BLaER1 treated with 17β-estradiol and CSF1 and Interleukin-3, amounts not matched to agents 10 nM and 100 nM (cell line): ENCODE results near the gene SOWAHD.
"Not testable (repeated sequence)": the region's sequence is repeated elsewhere in the genome, so short reads cannot be mapped to it uniquely, and the experiment has no call there.

Experiments
- H3K27ac ChIP-seq, 11 experiments: shearing (Covaris generic); formaldehyde crosslinking; 2 replicates each; pipeline ENCODE4 v1.8.1; 2022
- H3K27me3 ChIP-seq, 11 experiments: shearing (Covaris generic); formaldehyde crosslinking; 2 replicates each; pipeline ENCODE4 v1.8.1; 2022
- H3K36me3 ChIP-seq, 11 experiments: shearing (Covaris generic); formaldehyde crosslinking; 2 replicates each; pipeline ENCODE4 v1.8.1; 2022
- H3K4me1 ChIP-seq, 10 experiments: shearing (Covaris generic); formaldehyde crosslinking; 2 replicates each; pipeline ENCODE4 v1.8.1; 2022
- H3K4me2 ChIP-seq, 11 experiments: shearing (Covaris generic); formaldehyde crosslinking; 2 replicates each; pipeline ENCODE4 v1.8.1; 2022
- H3K4me3 ChIP-seq, 10 experiments: shearing (Covaris generic); formaldehyde crosslinking; 2 replicates each; pipeline ENCODE4 v1.8.1; 2022
- H3K9ac ChIP-seq, 11 experiments: shearing (Covaris generic); formaldehyde crosslinking; 2 replicates each; pipeline ENCODE4 v1.8.1; 2022
- H3K9me3 ChIP-seq, 11 experiments: shearing (Covaris generic); formaldehyde crosslinking; replicated peaks in 1 of 11; 2 replicates each; pipeline ENCODE4 v1.8.1; 2022
- H4K20me1 ChIP-seq, 11 experiments: shearing (Covaris generic); formaldehyde crosslinking; 2 replicates each; pipeline ENCODE4 v1.8.1; 2022
- Cebpa-rat ChIP-seq, 11 experiments: shearing (Covaris generic); IDR thresholded peaks; 2 replicates each; pipeline ENCODE4 v1.8.1; 2022

The SOWAHD gene

GRCh38 chrX:119790977-119791436, 32.6 kb downstream of the SOWAHD start:
- H3K27ac ChIP-seq = peak overlapping the region; percentile 74 to 96 (median 94)
- TF ChIP-seq Cebpa-rat (IDR thresholded peaks at IDR 0.05) = no peak

GRCh38 chrX:119791437-119792231, 33.2 kb downstream of the SOWAHD start, which contains the start of gene RPL39:
Gene RPL39, minus strand, starts transcription at chrX:119791630. Its CDS starts 54 bp downstream, at chrX:119791576.
- peak within 1 kb of the TSS; percentile 74 to 96 (median 94) for H3K27ac ChIP-seq
- H3K4me3 ChIP-seq = peak within 1 kb of the TSS; percentile 74 to 87 (median 80)
- peak within 1 kb of the TSS; percentile 73 to 92 (median 80) for H3K4me2 ChIP-seq
- peak within 1 kb of the TSS; percentile 91 to 98 (median 95) for H3K9ac ChIP-seq
- H4K20me1 ChIP-seq = peaks cover 41 to 47% (median 45%) of the 10 kb centered on the region in 11 experiments
- TF ChIP-seq Cebpa-rat (IDR thresholded peaks at IDR 0.05) = no peak
- peaks cover 0 to 15% (median 11%) of the 10 kb centered on the region in 11 experiments; a peak in 16 of 22 replicates for H3K9me3 ChIP-seq
- H3K36me3 ChIP-seq = peaks cover 35 to 41% (median 37%) of the 10 kb centered on the region in 11 experiments
- H3K4me1 ChIP-seq = peaks cover 38 to 51% (median 43%) of the 10 kb centered on the region in 10 experiments
- no peaks in the 10 kb centered on the region for H3K27me3 ChIP-seq

More at GRCh38 chrX:119790977-119791436, 32.6 kb downstream of the SOWAHD start:
- Histone ChIP-seq H3K27me3 (no peaks in the 10 kb centered on the region), H3K9ac (peak overlapping the region; percentile 91 to 98 (median 95)), H3K4me2 (peak overlapping the region; percentile 73 to 92 (median 80); a peak in 19 of 22 replicates), H3K4me1 (peaks cover 38 to 51% (median 43%) of the 10 kb centered on the region in 10 experiments), H3K4me3 (peak overlapping the region; percentile 74 to 87 (median 80)), H4K20me1 (peaks cover 46 to 54% (median 51%) of the 10 kb centered on the region in 11 experiments), H3K36me3 (peaks cover 39 to 47% (median 41%) of the 10 kb centered on the region in 11 experiments), H3K9me3 (peaks cover 0 to 15% (median 11%) of the 10 kb centered on the region in 11 experiments; a peak in 16 of 22 replicates)

- no peaks in the 10 kb centered on the region for H3K27me3 ChIP-seq
- peaks cover 8 to 21% (median 18%) of the 10 kb centered on the region in 11 experiments for H3K9me3 ChIP-seq
- no peak overlapping the region for H3K9ac ChIP-seq
- peaks cover 0 to 7% (median 0%) of the 10 kb centered on the region in 11 experiments; a peak in 1 of 22 replicates for H3K36me3 ChIP-seq
- no peak overlapping the region for H3K4me3 ChIP-seq
- no peak overlapping the region for H3K4me2 ChIP-seq
- no peaks in the 10 kb centered on the region for H4K20me1 ChIP-seq
- H3K4me1 ChIP-seq = no peaks in the 10 kb centered on the region
- no peak for TF ChIP-seq Cebpa-rat (IDR thresholded peaks at IDR 0.05)
- H3K27ac ChIP-seq = no peak overlapping the region
Measured at GRCh38 chrX:119801253-119802221, 43.1 kb downstream of the SOWAHD start.

GRCh38 chrX:119802546-119802945, 44.2 kb downstream of the SOWAHD start:
- Histone ChIP-seq H4K20me1 (no peaks in the 10 kb centered on the region), H3K27ac (no peak overlapping the region), H3K4me1 (no peaks in the 10 kb centered on the region), H3K9ac (no peak overlapping the region), H3K27me3 (no peaks in the 10 kb centered on the region), H3K9me3 (peaks cover 8 to 21% (median 18%) of the 10 kb centered on the region in 11 experiments), H3K4me2 (no peak overlapping the region), H3K4me3 (no peak overlapping the region), H3K36me3 (peaks cover 0 to 7% (median 0%) of the 10 kb centered on the region in 11 experiments; a peak in 1 of 22 replicates)
- TF ChIP-seq Cebpa-rat (IDR thresholded peaks at IDR 0.05) = no peak

GRCh38 chrX:119808461-119808860, 50.1 kb downstream of the SOWAHD start:
- not testable (repeated sequence) for H3K4me1 ChIP-seq, H3K4me3 ChIP-seq, H3K27me3 ChIP-seq, H3K4me2 ChIP-seq, H4K20me1 ChIP-seq, H3K9ac ChIP-seq, H3K36me3 ChIP-seq, H3K27ac ChIP-seq
- H3K9me3 ChIP-seq = peaks cover 30 to 56% (median 44%) of the 10 kb centered on the region in 11 experiments

GRCh38 chrX:119809185-119809666, 50.8 kb downstream of the SOWAHD start:
- Histone ChIP-seq H3K4me3 (no peak overlapping the region), H3K9ac (no peak overlapping the region), H3K27ac (no peak overlapping the region), H3K27me3 (no peaks in the 10 kb centered on the region), H4K20me1 (no peaks in the 10 kb centered on the region), H3K4me1 (peaks cover 0 to 13% (median 10%) of the 10 kb centered on the region in 10 experiments; a peak in 17 of 20 replicates), H3K9me3 (peaks cover 24 to 48% (median 41%) of the 10 kb centered on the region in 11 experiments), H3K36me3 (peaks cover 0 to 7% (median 0%) of the 10 kb centered on the region in 11 experiments; a peak in 1 of 22 replicates), H3K4me2 (no peak overlapping the region; a peak in 1 of 22 replicates)
- TF ChIP-seq Cebpa-rat (IDR thresholded peaks at IDR 0.05) = no peak
